Stimulated activated CD4-positive, alpha-beta T cell treated with anti-CD3 and anti-CD28 coated beads, Interleukin-15, amount 100 ng/mL, for 48 hours (primary cell): ENCODE data around the gene PDS5B.
A peak's percentile ranks its signal among the peaks of the same experiment; 100 is the strongest.

Source experiments
- DNase-seq, 2 donors: peaks; one replicate each; pipeline ENCODE4 v3.0.0-alpha.2; 2020; ENCODE audit warnings: low read depth in 2 of 2

PDS5B gene

GRCh38 chr13:32588736-32589135 lies 2.5 kb downstream of the PDS5B start:
- no peak for DNase-seq

GRCh38 chr13:32589471-32589870 lies 3.2 kb downstream of the PDS5B start:
- DNase-seq: no peak

GRCh38 chr13:32590266-32590665 lies 4.0 kb downstream of the PDS5B start:
- no peak for DNase-seq

DNA sequence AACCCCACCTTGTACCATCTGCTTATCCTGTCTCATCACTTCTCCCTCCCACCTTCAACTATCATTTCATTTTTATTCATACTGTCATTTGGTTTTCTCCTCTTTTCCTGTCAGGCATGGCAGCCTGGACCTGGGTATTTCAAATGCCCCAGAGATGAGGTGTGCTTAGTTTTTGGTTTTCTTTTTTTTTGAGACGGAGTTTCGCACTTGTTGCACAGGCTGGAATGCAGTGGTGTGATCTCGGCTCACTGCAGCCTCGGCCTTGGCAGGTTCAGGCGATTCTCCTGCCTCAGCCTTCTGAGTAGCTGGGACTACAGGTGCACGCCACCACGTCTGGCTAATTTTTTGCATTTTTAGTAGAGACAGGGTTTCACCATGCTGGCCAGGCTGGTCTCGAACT lies 5.8 kb downstream of the PDS5B start:
- no peak for DNase-seq

DNA sequence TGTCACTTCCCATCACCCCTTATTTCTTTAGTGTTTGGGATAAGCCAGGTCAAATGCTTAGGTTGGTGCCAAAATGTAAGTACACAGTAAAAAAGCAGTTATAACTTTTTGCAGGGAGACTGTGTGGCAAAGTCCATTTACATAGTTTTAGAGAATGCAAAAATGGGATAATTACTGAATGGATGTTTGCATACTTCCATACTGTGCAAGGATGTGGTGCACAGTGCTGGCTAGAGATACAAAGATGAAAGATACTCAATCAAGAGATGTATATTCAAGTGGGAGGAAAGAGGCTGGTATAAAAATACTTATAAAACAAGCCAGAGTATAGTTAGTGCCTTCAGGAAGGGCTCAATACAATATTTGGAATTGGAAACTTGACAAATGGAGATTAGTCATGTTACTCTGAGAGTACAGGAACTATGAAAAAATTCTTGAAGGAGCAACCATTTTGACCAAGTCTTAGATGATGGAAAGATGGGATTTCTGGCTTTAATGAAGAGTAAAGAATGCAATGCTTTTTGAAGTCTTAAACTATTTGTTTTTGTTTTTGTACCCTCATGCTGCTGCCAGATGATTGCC lies 8.0 kb downstream of the PDS5B start:
- DNase-seq: no peak

DNA sequence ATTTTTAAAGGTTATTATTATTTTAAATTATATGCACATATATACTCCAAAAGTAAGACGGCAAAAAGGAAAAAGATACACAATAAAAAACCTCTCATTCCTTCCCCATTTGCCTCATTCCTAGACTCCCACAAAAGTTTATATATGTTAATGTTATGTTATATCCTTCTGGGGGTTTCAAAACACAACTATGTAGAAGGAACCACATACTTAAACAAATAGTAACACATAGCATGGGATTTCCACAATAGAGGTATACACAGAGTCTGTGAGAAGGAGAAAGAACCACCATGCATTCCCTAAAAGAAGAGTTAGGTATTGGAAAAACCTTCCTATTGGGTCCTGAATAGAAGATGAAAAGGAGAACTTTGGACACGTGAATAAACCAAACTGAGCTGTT lies 9.1 kb downstream of the PDS5B start:
- DNase-seq: no peak

GRCh38 chr13:32600890-32601289 lies 14.6 kb downstream of the PDS5B start:
- no peak for DNase-seq

DNA sequence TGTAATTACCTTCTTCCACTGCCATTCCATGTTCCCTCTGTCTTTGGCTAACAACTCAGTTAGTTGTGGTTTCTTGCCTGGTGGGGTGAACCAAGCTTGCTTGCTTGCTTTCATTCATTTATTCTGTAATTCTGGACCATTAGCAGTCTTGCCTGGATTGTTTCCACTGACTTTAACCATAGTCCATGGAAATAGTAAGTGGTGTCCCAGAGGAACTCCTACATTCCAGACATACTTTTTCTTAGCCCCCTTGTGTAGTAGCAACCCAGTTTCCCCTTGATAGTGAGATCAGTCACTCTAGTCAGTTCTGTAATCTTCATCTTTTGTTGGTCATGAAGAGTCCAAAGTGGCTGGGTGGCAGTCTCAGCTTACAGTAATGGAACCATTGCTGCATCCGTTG lies 23.2 kb downstream of the PDS5B start:
- DNase-seq: no peak

GRCh38 chr13:32610538-32610937 lies 24.3 kb downstream of the PDS5B start:
- no peak for DNase-seq

DNA sequence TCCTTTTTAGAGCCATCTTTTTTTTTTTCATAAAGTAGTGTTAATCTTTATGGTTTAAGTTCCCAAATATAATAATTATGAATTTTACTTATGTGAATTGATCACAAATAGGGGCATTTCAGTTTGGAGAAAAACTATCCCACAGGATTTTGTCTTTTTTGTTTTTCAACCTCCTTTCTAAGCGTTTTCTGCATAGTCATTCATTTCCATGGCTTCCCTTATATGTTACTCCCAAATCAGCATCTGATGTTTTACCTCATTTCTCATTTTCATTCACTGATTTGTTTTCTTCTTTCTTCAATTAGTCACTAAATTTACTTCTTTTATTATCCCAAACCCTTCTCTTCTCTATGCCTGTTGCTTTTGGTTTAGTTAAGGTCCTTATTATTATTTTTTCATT lies 24.7 kb downstream of the PDS5B start:
- DNase-seq: no peak

DNA sequence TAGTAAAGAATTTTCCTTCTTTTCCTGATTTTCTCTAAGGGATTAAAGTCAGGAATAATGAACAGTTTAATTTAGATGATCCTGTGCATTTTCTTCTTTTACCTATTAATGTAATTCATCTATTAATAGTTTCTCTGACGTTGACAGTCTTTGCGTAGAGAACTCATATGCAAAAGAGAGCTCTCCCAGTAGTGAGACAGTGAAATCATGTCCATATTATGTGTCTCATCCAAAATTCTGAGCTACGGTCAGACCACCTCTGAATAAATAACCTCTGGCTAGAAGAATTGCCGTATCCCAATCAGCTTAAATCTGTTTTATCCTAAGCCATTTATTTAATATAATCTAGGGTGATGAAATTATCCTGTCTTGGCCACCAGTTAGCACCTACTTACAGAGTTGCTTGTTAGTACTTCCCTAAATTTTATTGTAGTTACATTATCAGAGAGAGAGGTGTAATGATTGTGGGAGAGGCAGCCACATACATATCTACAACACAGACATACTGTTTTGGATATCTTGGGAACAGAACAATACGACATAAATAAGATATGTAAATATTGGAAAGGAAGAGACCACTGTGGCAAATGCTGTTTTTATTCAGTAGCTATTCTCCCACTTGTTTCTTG lies 30.7 kb downstream of the PDS5B start:
- no peak for DNase-seq

DNA sequence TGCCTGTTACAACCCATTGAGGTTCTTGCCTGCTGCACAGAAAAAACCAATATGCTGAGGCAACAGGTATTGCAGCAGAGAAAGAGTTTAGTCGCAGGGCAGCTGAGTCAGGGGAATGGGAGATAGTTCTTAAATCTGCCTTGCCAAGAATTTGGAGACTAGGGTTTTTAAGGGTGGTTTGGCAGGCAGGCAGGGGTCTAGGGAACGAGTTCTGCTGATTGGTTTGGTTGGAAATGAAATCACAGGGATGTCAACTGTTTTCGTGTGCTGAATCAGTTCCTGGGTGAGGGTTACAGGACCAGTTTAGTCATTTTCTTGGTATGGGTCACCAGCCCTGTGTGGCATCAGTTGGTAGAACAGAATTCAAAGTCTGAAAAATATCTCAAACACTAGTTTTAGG lies 36.6 kb downstream of the PDS5B start:
- DNase-seq: peak; percentile 4 to 27

DNA sequence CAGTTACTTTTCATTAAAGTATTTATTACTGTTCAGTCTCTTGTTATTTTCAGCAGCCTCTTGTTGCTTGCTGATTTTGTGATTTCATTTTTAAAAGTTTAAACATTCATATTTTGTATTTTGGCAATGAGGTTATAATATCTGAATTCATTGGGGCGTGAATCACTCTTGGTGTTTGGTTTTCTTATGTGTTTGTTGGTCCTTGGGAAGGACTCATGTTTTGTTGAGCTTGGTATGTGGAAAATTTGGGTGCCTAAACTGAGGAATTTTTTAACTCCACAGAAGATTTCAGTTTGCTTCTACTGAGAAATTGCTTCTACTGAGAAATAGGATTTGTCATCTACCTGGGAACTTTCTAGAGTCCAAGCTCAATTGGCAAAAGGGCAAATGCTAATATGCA lies 38.2 kb downstream of the PDS5B start:
- DNase-seq: no peak

DNA sequence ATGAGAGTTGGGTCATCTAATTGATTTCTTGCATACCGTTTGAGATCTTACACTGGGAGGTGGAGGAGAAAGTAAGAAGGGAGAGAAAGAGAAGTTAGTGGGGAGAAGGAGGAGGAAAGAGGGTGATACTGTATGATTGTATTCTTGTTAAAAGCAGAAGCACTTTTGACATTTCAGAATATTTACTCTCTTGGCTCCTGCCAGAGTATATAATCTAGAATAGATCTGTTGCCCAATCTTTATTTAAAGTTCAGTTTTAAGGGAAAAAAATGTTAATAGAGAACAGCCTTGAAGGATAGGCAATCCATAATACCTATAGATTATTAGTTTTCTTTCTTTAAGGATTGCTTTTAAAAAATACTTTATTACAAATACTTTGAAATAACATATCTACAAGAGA lies 41.5 kb downstream of the PDS5B start:
- no peak for DNase-seq

GRCh38 chr13:32629313-32629712 lies 43.1 kb downstream of the PDS5B start:
- DNase-seq: no peak

DNA sequence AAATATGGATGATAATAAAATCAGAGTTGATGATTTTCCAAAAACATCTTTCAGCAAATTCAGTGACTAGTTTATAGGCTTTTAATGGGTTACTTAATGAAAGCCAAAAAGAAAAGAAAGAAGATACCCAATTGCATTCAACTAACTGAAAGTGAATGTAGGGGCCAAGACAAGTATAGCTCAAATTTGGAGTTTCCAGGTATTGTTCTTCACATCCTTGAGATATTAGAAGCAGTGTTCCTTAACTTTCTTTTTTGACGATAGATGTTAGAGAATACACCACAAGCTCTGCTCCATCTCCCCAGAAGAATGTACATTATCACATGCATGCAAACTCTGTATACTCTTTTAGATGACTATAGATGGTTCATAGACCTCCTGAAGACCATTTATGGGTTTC lies 43.6 kb downstream of the PDS5B start:
- DNase-seq: no peak

GRCh38 chr13:32632343-32632909 lies 46.2 kb downstream of the PDS5B start:
- DNase-seq: no peak

- no peak for DNase-seq
These were observed 50.5 kb downstream of the PDS5B start for GRCh38 chr13:32636711-32637110.

- no peak for DNase-seq
These were observed 52.5 kb downstream of the PDS5B start for GRCh38 chr13:32638739-32639138.

DNA sequence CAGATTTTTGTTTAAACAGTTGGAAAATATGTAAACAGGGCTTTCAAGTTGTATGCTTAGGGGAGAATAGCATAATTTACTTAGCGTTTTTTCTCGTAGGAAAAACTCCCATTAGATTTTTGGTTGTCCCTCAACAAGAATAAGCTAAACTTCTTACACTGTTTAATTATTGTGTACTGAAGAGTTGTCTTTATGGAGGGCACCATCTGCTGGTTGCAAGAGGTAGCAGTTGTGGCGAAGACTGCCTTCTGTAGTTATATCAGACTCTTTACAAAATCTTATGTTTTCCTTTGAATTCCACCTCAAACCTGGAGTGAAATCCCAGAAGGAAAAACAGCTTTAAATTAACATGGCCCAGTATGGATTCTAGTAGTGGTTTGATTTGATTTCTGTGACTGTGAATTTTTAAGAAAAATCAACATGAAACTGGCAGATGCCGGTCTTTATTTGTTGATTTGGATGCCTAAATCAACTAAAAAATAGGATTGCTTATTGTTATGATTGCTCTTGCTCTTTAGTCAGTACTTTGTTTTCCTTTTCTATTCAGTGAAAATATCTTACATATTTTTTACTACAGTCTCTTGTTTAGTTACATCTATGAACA lies 53.4 kb downstream of the PDS5B start:
- peak in 1 of 2 donors; percentile 28 for DNase-seq

DNA sequence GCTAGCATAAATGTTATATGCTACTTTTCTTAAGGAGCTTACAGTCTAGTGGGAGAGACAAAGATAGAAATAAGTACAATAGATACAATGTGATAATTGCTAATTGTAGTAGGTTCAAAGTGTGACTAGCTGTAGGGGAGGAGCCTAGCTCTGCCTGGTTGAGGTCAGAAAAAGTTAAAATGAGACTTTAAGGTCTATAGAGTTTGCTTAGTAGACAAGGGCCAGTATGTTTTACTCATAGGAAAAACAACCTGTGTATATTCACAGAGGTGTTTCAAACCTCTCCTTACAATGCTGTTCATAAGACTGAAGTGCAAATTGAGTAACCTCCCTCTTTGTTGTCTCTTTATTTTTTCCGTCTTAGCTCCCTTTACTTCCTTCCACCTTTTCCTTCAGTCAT lies 56.1 kb downstream of the PDS5B start:
- DNase-seq: no peak

- no peak for DNase-seq
These were observed 56.6 kb downstream of the PDS5B start for GRCh38 chr13:32642858-32643257.

GRCh38 chr13:32645854-32646253 lies 59.6 kb downstream of the PDS5B start:
- peak in 1 of 2 donors; percentile 35 for DNase-seq
